LoVo (cell line): Measurements from ENCODE around the gene CLCN4.

ENCODE experiments used
- DNase-seq: peaks from one replicate; pipeline ENCODE4 v3.0.0-alpha.2; 2016; ENCODE audit warnings: low spot score

CLCN4 gene

GRCh38 chrX:10156199-10157031 lies at the start of gene CLCN4:
CLCN4 (plus strand) TSS chrX:10156975; CDS start chrX:10185033, 28,058 bp downstream.
- DNase-seq, result peak; percentile 38

- no peak for DNase-seq
Measured at GRCh38 chrX:10107483-10107882, 49.3 kb upstream of the CLCN4 start.

GRCh38 chrX:10108288-10108687 lies 48.5 kb upstream of the CLCN4 start:
- DNase-seq, result no peak

GRCh38 chrX:10109695-10110094 lies 47.1 kb upstream of the CLCN4 start:
- DNase-seq, result no peak

- DNase-seq, result no peak
Measured at GRCh38 chrX:10110316-10110935, 46.3 kb upstream of the CLCN4 start.

- DNase-seq, result no peak
Measured at GRCh38 chrX:10110984-10111363, 45.8 kb upstream of the CLCN4 start.

GRCh38 chrX:10111364-10112148 lies 45.2 kb upstream of the CLCN4 start:
- DNase-seq, result no peak

GRCh38 chrX:10112510-10112909 lies 44.3 kb upstream of the CLCN4 start:
- no peak for DNase-seq

GRCh38 chrX:10115082-10115481 lies 41.7 kb upstream of the CLCN4 start:
- no peak for DNase-seq

GRCh38 chrX:10117301-10117700 lies 39.5 kb upstream of the CLCN4 start:
- DNase-seq, result no peak

- DNase-seq, result no peak
Measured at GRCh38 chrX:10117864-10118377, 38.9 kb upstream of the CLCN4 start.

GRCh38 chrX:10118530-10118929 lies 38.2 kb upstream of the CLCN4 start:
- no peak for DNase-seq

GRCh38 chrX:10119399-10119990 lies 37.3 kb upstream of the CLCN4 start:
- DNase-seq, result peak; percentile 56

- no peak for DNase-seq
Measured at GRCh38 chrX:10120331-10120730, 36.4 kb upstream of the CLCN4 start.

GRCh38 chrX:10120828-10121227 lies 35.9 kb upstream of the CLCN4 start:
- no peak for DNase-seq

GRCh38 chrX:10121787-10122186 lies 35.0 kb upstream of the CLCN4 start:
- DNase-seq, result no peak

GRCh38 chrX:10124506-10125247 lies 32.1 kb upstream of the CLCN4 start:
- no peak for DNase-seq

GRCh38 chrX:10125248-10125615 lies 31.5 kb upstream of the CLCN4 start:
- DNase-seq, result no peak

- no peak for DNase-seq
Measured at GRCh38 chrX:10126044-10126443, 30.7 kb upstream of the CLCN4 start.

- no peak for DNase-seq
Measured at GRCh38 chrX:10126834-10127233, 29.9 kb upstream of the CLCN4 start.

GRCh38 chrX:10128386-10128785 lies 28.4 kb upstream of the CLCN4 start:
- DNase-seq, result no peak

- no peak for DNase-seq
Measured at GRCh38 chrX:10129229-10129628, 27.5 kb upstream of the CLCN4 start.
